ENCODE measurements around the gene C1orf122.

DNA sequence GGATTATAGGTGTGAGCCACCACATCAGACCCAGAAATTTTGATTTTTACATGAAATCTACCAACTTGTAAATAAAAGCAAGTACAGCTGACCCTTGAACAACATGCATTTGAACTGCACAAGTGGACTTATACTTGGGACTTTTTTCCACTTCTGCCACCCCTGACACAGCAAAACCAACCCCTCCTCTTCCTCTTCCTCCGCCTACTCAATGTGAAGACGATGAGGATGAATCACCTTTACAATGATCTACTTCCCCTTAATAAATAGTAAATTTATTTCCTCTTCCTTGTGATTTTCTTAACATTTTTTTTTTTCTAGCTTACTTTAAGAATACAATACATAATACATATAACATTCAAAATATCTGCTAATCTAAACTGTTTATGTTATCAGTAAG is 17.9 kb downstream of the C1orf122 start:
- TF ChIP-seq, protein P1, sequence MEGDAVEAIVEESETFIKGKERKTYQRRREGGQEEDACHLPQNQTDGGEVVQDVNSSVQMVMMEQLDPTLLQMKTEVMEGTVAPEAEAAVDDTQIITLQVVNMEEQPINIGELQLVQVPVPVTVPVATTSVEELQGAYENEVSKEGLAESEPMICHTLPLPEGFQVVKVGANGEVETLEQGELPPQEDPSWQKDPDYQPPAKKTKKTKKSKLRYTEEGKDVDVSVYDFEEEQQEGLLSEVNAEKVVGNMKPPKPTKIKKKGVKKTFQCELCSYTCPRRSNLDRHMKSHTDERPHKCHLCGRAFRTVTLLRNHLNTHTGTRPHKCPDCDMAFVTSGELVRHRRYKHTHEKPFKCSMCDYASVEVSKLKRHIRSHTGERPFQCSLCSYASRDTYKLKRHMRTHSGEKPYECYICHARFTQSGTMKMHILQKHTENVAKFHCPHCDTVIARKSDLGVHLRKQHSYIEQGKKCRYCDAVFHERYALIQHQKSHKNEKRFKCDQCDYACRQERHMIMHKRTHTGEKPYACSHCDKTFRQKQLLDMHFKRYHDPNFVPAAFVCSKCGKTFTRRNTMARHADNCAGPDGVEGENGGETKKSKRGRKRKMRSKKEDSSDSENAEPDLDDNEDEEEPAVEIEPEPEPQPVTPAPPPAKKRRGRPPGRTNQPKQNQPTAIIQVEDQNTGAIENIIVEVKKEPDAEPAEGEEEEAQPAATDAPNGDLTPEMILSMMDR (conservative IDR thresholded peaks at IDR 0.05): no peak
- TF ChIP-seq ZFX (IDR thresholded peaks at IDR 0.05): no peak
